Esophagus muscularis mucosa (tissue), 4 donors: Measurements from ENCODE around the gene C1orf35. TPM values are rescaled to one million over a fixed set of nuclear protein-coding genes. Genes with fewer than 3 reads are reported as not detected.

ENCODE experiments used
- DNase-seq: peaks from one replicate; pipeline ENCODE4 v3.0.0-alpha.2; 2017; ENCODE audit errors: extremely low spot score
- H3K27ac ChIP-seq, 4 donors: fragments of 200-600 bp; sonication (generic); replicated peaks in 1 of 4; 1 replicate in 3 of 4; 2 replicates in 1 of 4; pipeline ENCODE4 v1.5.1; 2016 to 2019; ENCODE audit warnings: mild to moderate bottlenecking in 1 of 4
- H3K27me3 ChIP-seq, 4 donors: fragments of 200-600 bp; sonication (generic); one replicate each; pipeline versions ENCODE4 v1.5.1 to v1.6.0; 2016 to 2019
- H3K36me3 ChIP-seq, 4 donors: fragments of 200-600 bp; sonication (generic); one replicate each; pipeline ENCODE4 v1.5.1; 2016 to 2019
- H3K4me1 ChIP-seq, 4 donors: fragments of 200-600 bp; sonication (generic); one replicate each; pipeline ENCODE4 v1.5.1; 2016 to 2019
- H3K4me3 ChIP-seq, 4 donors: fragments of 200-600 bp; sonication (generic); 1 replicate in 2 of 4; 2 replicates in 2 of 4; pipeline ENCODE4 v1.5.1; 2016 to 2019; ENCODE audit warnings: mild to moderate bottlenecking in 4 of 4, moderate library complexity in 1 of 4
- H3K9me3 ChIP-seq, 4 donors: fragments of 200-600 bp; sonication (generic); 1 replicate in 3 of 4; 2 replicates in 1 of 4; pipeline ENCODE4 v1.5.1; 2016 to 2019
- EP300 ChIP-seq: sonication (generic); formaldehyde crosslinking; IDR thresholded peaks from one replicate; pipeline ENCODE4 v1.6.1; 2017; ENCODE audit warnings: antibody characterized with exemption
- POLR2A ChIP-seq: fragments of 450-650 bp; IDR thresholded peaks from one replicate; pipeline ENCODE4 v1.6.1; 2017; ENCODE audit warnings: antibody characterized with exemption, moderate library complexity, mild to moderate bottlenecking, low read depth
- POLR2AphosphoS5 ChIP-seq, 2 donors: sonication (generic); formaldehyde crosslinking; IDR thresholded peaks; one replicate each; pipeline ENCODE4 v1.6.1; 2017; ENCODE audit warnings: antibody characterized with exemption in 2 of 2
- WGBS: methylation state at CpG from one replicate; pipeline ENCODE4 v1.1.5; 2018; 5-methylcytosine and 5-hydroxymethylcytosine counted together
- intact Hi-C: fragments of 100-400 bp; cut with DNase I; formaldehyde crosslinking; loops from one replicate; pipeline ENCODE4 v1.15.1; 2023
- total RNA-seq, 4 donors: library from RNA; depleted of rRNA; stranded (reverse); fragments of >200 nt; gene quantifications; one replicate each; pipeline versions ENCODE4 v1.1.0 to v1.2.1, GENCODE V29; 2016
- TF ChIP-seq, protein P1 (sequence below), 3 experiments: fragments of 200-600 bp in 2 of 3; fragments of 450-650 bp in 1 of 3; sonication (generic) in 2 of 3; IDR thresholded peaks; one replicate each; pipeline ENCODE4 v1.5.1; 2017 to 2019; ENCODE audit warnings: antibody characterized with exemption in 3 of 3, mild to moderate bottlenecking in 2 of 3, moderate library complexity in 1 of 3

C1orf35 gene
- total RNA-seq, 4 donors from 2014 or later, result 11.2 to 24.3 (median 11.9) TPM

- intact Hi-C loops, result loop anchor here (5.0 kb wide), 1 partner anchor 155 kb away; the partner anchor contains the start of gene WNT9A
- no peak for DNase-seq
- no peaks in the 10 kb centered on the region for H3K27me3 ChIP-seq
- H3K27ac ChIP-seq, result peak overlapping the region; percentile 88 to 97 (median 94)
- TF ChIP-seq POLR2A, result no peak
- TF ChIP-seq, protein P1, sequence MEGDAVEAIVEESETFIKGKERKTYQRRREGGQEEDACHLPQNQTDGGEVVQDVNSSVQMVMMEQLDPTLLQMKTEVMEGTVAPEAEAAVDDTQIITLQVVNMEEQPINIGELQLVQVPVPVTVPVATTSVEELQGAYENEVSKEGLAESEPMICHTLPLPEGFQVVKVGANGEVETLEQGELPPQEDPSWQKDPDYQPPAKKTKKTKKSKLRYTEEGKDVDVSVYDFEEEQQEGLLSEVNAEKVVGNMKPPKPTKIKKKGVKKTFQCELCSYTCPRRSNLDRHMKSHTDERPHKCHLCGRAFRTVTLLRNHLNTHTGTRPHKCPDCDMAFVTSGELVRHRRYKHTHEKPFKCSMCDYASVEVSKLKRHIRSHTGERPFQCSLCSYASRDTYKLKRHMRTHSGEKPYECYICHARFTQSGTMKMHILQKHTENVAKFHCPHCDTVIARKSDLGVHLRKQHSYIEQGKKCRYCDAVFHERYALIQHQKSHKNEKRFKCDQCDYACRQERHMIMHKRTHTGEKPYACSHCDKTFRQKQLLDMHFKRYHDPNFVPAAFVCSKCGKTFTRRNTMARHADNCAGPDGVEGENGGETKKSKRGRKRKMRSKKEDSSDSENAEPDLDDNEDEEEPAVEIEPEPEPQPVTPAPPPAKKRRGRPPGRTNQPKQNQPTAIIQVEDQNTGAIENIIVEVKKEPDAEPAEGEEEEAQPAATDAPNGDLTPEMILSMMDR (IDR thresholded peaks at IDR 0.05), result no peak
- no peaks in the 10 kb centered on the region for H3K9me3 ChIP-seq
- H3K4me1 ChIP-seq, result peaks cover 22 to 42% (median 30%) of the 10 kb centered on the region in 4 donors
- peak overlapping the region; percentile 79 to 97 (median 87) for H3K4me3 ChIP-seq
- peaks cover 34 to 60% (median 57%) of the 10 kb centered on the region in 4 donors for H3K36me3 ChIP-seq
- 25% methylated on average over 12 of the region's 73 CpGs for WGBS
Observed at GRCh38 chr1:228101994-228102790, 933 bp downstream of the C1orf35 start.

DNA sequence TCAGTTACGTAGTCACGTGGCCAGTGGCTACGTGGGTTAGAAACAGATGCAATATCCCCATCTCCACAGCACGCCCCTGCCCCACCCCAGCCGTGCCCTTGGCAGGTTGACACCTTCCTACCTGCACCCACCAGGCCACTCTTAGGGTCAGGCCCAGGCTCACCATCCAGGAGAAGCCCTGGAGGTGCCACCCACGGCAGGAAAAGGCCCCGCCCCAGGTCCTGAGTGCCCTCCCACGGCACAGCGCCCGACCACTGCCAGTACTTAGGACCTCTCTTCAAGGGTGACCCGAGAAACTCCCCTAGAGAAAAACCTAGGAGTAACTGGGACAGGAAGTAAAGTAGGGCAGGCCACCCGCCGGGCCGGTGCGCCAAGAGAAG lies 1.5 kb downstream of the C1orf35 start:
- Histone ChIP-seq H3K4me3 (peak overlapping the region; percentile 79 to 97 (median 87)), H3K27ac (peak overlapping the region; percentile 88 to 97 (median 94)), H3K36me3 (peaks cover 34 to 60% (median 57%) of the 10 kb centered on the region in 4 donors), H3K9me3 (no peaks in the 10 kb centered on the region), H3K4me1 (peaks cover 28 to 48% (median 36%) of the 10 kb centered on the region in 4 donors), H3K27me3 (no peaks in the 10 kb centered on the region)
- DNase-seq, result no peak
- WGBS, result 54% methylated on average over 15 of the region's 15 CpGs
- TF ChIP-seq, protein P1 (IDR thresholded peaks at IDR 0.05), result no peak
- intact Hi-C loops, result loop anchor here (5.0 kb wide), 1 partner anchor 154 kb away; the partner anchor contains the start of gene WNT9A

DNA sequence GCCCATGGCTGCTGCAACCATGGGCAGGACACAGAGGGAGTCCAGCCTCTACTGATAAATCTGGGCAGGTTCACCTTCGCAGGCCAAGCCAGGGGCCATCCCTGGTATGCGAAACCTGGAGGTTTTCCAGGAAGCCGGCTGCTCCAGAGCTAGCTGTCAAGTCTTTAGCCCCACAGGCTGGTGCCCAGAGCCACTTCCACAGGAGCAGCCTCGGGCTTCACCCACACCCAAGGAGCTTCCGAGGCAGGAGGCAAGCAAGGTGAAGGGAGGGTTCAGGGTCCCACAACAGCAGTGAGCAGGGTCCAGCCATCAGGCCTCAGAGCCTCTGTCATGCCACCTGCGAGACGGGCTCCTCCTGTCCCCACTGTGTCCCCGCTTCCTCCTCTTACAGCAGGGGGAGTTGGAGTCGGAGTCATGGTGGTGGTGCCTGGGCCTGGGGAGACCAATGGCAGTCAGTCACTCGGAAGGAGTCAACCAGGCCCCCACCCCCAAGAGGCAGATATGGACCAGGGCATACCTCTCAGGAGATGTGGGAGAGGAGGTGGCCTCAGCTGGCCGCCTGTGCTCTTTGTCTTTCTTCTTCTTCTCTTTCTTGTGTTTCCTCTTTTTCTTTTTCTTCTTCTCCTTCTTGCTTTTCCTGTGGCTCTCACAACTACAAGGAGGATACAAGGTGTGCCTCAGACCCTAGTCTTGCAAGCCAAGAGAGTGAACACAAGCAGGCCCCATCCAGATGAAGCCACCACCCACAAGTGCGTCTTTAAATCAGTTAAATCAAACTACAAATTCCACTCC lies 2.1 kb downstream of the C1orf35 start:
- no peak for DNase-seq
- WGBS, result 72% methylated on average over 10 of the region's 12 CpGs
- no peaks in the 10 kb centered on the region for H3K27me3 ChIP-seq
- TF ChIP-seq POLR2AphosphoS5 (IDR thresholded peaks at IDR 0.05), result no peak
- TF ChIP-seq, protein P1 (IDR thresholded peaks at IDR 0.05), result no peak
- TF ChIP-seq EP300, result no peak
- TF ChIP-seq POLR2A, result no peak
- H3K4me3 ChIP-seq, result no peak overlapping the region
- H3K36me3 ChIP-seq, result peaks cover 34 to 60% (median 56%) of the 10 kb centered on the region in 4 donors
- no peaks in the 10 kb centered on the region for H3K9me3 ChIP-seq
- H3K4me1 ChIP-seq, result peaks cover 34 to 53% (median 42%) of the 10 kb centered on the region in 4 donors
- intact Hi-C loops, result loop anchor here (5.0 kb wide), 1 partner anchor 154 kb away; the partner anchor contains the start of gene WNT9A
- H3K27ac ChIP-seq, result peak overlapping the region in 3 of 4 donors; percentile 88 to 95 (median 94)

- 44% methylated on average over 4 of the region's 4 CpGs for WGBS
- no peak overlapping the region for H3K4me3 ChIP-seq
- H3K4me1 ChIP-seq, result peaks cover 32 to 62% (median 49%) of the 10 kb centered on the region in 4 donors
- TF ChIP-seq, protein P1 (IDR thresholded peaks at IDR 0.05), result no peak
- TF ChIP-seq EP300 (no peak), POLR2AphosphoS5 (IDR thresholded peaks at IDR 0.05) (no peak), POLR2A (no peak)
- no peak for DNase-seq
- H3K9me3 ChIP-seq, result peaks cover 0 to 9% (median 7%) of the 10 kb centered on the region in 4 donors
- intact Hi-C loops, result no loop called here
- H3K27me3 ChIP-seq, result no peaks in the 10 kb centered on the region
- H3K27ac ChIP-seq, result no peak overlapping the region
- peaks cover 34 to 56% (median 52%) of the 10 kb centered on the region in 4 donors for H3K36me3 ChIP-seq
Observed at GRCh38 chr1:228099331-228099732, 3.8 kb downstream of the C1orf35 start.
